Stimulated activated CD4-positive, alpha-beta T cell treated with anti-CD3 and anti-CD28 coated beads, Interleukin-12 subunit alpha, Interleukin-12 subunit beta, amount 100 ng/mL, for 48 hours (primary cell): ENCODE data around the gene MYO5B.

Source experiments
- DNase-seq, 3 donors: peaks; one replicate each; pipeline ENCODE4 v3.0.0-alpha.2; 2020; ENCODE audit warnings: low read depth in 2 of 3, low spot score in 1 of 3

Gene MYO5B

GRCh38 chr18:49972535-49972934 lies 222.4 kb downstream of the MYO5B start:
- DNase-seq = no peak

GRCh38 chr18:49971462-49971861 lies 223.5 kb downstream of the MYO5B start:
- no peak for DNase-seq

- no peak for DNase-seq
These were observed 224.6 kb downstream of the MYO5B start for GRCh38 chr18:49970319-49970718.

- DNase-seq = no peak
These were observed 226.2 kb downstream of the MYO5B start for GRCh38 chr18:49968644-49969309.

GRCh38 chr18:49967636-49968313 lies 227.2 kb downstream of the MYO5B start:
- DNase-seq = no peak

GRCh38 chr18:49967171-49967570 lies 227.8 kb downstream of the MYO5B start:
- DNase-seq = no peak

GRCh38 chr18:49966090-49966489 lies 228.9 kb downstream of the MYO5B start:
- no peak for DNase-seq

GRCh38 chr18:49963217-49963616 lies 231.7 kb downstream of the MYO5B start:
- DNase-seq = no peak

GRCh38 chr18:49961271-49961670 lies 233.7 kb downstream of the MYO5B start:
- DNase-seq = no peak

- no peak for DNase-seq
These were observed 234.6 kb downstream of the MYO5B start for GRCh38 chr18:49960376-49960775.

- DNase-seq = peak in 1 of 3 donors; percentile 5
These were observed 235.8 kb downstream of the MYO5B start for GRCh38 chr18:49959176-49959575.

- DNase-seq = no peak
These were observed 239.7 kb downstream of the MYO5B start for GRCh38 chr18:49955263-49955662.

GRCh38 chr18:49953391-49953790 lies 241.6 kb downstream of the MYO5B start:
- DNase-seq = no peak

GRCh38 chr18:49949951-49950395 lies 245.0 kb downstream of the MYO5B start:
- DNase-seq = no peak

- DNase-seq = no peak
These were observed 246.0 kb downstream of the MYO5B start for GRCh38 chr18:49948975-49949374.

- no peak for DNase-seq
These were observed 250.3 kb downstream of the MYO5B start for GRCh38 chr18:49944663-49945062.

- no peak for DNase-seq
These were observed 258.1 kb downstream of the MYO5B start for GRCh38 chr18:49936821-49937220.

GRCh38 chr18:49935215-49935614 lies 259.7 kb downstream of the MYO5B start:
- DNase-seq = no peak

- DNase-seq = no peak
These were observed 260.5 kb downstream of the MYO5B start for GRCh38 chr18:49934457-49934856.

- no peak for DNase-seq
These were observed 261.3 kb downstream of the MYO5B start for GRCh38 chr18:49933530-49934128.

GRCh38 chr18:49931760-49932159 lies 263.2 kb downstream of the MYO5B start:
- DNase-seq = no peak

- DNase-seq = no peak
These were observed 263.8 kb downstream of the MYO5B start for GRCh38 chr18:49931179-49931578.
